Measurements from ENCODE around the gene SLC22A4.

SLC22A4 gene

DNA sequence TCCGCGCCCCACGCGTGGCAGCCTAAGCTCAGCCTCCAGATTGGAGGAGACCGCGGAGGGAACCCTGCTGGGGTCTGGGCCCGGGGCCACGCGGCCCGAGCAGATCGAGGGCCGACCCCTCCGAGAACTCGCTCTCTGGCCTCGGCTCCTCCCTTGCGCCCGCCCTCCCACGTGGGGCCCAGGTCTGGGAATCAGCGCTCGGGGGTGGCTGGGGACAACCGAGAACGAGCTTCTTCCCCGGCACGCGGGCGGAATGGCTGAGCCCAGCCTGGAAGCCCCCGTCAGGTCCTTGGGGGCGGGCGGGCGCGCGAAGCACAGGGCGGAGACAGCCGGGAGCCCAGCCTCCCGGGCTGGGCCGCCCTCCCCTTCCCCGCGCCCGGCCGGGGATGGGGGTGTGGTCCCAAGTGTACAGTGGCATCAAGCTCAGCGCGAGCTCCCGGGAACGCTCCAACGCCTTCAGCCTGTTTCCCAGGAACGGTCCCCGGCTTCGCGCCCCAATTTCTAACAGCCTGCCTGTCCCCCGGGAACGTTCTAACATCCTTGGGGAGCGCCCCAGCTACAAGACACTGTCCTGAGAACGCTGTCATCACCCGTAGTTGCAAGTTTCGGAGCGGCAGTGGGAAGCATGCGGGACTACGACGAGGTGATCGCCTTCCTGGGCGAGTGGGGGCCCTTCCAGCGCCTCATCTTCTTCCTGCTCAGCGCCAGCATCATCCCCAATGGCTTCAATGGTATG is at the start of gene SLC22A4:
SLC22A4 (plus strand) TSS at position 403 of the 736 bp plus-strand sequence; CDS start at position 626, 223 bp downstream.
- H3K9ac ChIP-seq (ENCODE audit: low read length): peak within 1 kb of the TSS; percentile 82
- no peaks in the 10 kb centered on the region for H3K36me3 ChIP-seq (ENCODE audit: control insufficient read depth, low read depth, low read length)
- H3K27ac ChIP-seq (ENCODE audit: low read length): peak within 1 kb of the TSS; percentile 54
- peaks cover 25% of the 10 kb centered on the region for H3K27me3 ChIP-seq (ENCODE audit: control insufficient read depth, insufficient read depth, low read length)
- peaks cover 5% of the 10 kb centered on the region for H3K4me1 ChIP-seq (ENCODE audit: control insufficient read depth, low read depth, low read length)
- H3K9me3 ChIP-seq (ENCODE audit: control insufficient read depth, low read depth, low read length): no peaks in the 10 kb centered on the region
- H3K4me3 ChIP-seq (ENCODE audit: low read length): peak within 1 kb of the TSS; percentile 74

DNA sequence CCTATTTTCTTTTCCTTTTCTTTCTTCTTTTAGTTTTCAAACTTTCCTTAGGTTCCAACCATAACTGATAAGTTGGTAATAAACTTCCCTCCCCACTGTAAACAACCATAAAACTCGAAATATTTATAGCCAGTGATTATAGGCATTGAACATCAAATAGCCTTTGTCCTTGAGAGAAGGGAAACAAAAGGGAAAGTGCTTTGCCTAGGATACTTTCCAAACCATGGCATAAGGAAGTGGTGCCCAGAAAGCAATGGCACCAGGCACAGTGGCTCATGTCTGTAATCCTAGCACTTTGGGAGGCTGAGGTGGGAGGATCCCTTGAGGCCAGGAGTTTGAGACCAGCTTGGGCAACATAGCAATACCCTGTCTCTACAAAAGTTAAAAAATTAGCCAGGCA is 48.6 kb upstream of the SLC22A4 start:
- no peak overlapping the region for H3K9ac ChIP-seq (ENCODE audit: low read length)
- no peak overlapping the region for H3K4me3 ChIP-seq (ENCODE audit: low read length)
- no peaks in the 10 kb centered on the region for H3K27me3 ChIP-seq (ENCODE audit: control insufficient read depth, insufficient read depth, low read length)
- H3K27ac ChIP-seq (ENCODE audit: low read length): no peak overlapping the region
- H3K9me3 ChIP-seq (ENCODE audit: control insufficient read depth, low read depth, low read length): no peaks in the 10 kb centered on the region
- H3K36me3 ChIP-seq (ENCODE audit: control insufficient read depth, low read depth, low read length): no peaks in the 10 kb centered on the region
- no peaks in the 10 kb centered on the region for H3K4me1 ChIP-seq (ENCODE audit: control insufficient read depth, low read depth, low read length)

GRCh38 chr5:132246806-132247205 is 47.4 kb upstream of the SLC22A4 start:
- Histone ChIP-seq H3K9me3 (ENCODE audit: control insufficient read depth, low read depth, low read length) (no peaks in the 10 kb centered on the region), H3K9ac (ENCODE audit: low read length) (no peak overlapping the region), H3K27ac (ENCODE audit: low read length) (no peak overlapping the region), H3K27me3 (ENCODE audit: control insufficient read depth, insufficient read depth, low read length) (no peaks in the 10 kb centered on the region), H3K4me3 (ENCODE audit: low read length) (no peak overlapping the region), H3K4me1 (ENCODE audit: control insufficient read depth, low read depth, low read length) (no peaks in the 10 kb centered on the region), H3K36me3 (ENCODE audit: control insufficient read depth, low read depth, low read length) (no peaks in the 10 kb centered on the region)

DNA sequence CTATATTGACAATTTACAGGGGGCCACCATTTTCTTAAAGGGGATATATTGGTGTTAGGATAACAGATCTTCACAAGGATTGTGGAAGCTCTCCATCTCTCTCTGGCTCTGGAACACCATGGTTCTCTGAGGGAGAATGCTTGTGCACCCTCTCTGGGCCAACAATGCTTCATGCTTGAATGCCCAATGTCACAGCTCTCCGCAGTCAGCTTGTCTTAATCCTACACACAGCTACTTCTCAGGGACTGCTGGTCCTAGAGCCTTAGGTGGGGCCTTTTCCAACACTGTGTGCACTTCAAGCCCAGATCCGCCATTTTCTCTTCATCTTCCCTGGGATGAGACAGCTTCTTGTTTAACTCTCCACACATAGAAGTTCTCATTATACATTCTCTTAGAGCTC is 43.6 kb upstream of the SLC22A4 start:
- Histone ChIP-seq H3K4me1 (ENCODE audit: control insufficient read depth, low read depth, low read length) (no peaks in the 10 kb centered on the region), H3K4me3 (ENCODE audit: low read length) (no peak overlapping the region), H3K36me3 (ENCODE audit: control insufficient read depth, low read depth, low read length) (no peaks in the 10 kb centered on the region), H3K9ac (ENCODE audit: low read length) (no peak overlapping the region), H3K27me3 (ENCODE audit: control insufficient read depth, insufficient read depth, low read length) (no peaks in the 10 kb centered on the region), H3K9me3 (ENCODE audit: control insufficient read depth, low read depth, low read length) (no peaks in the 10 kb centered on the region), H3K27ac (ENCODE audit: low read length) (no peak overlapping the region)

GRCh38 chr5:132251220-132251725 is 42.9 kb upstream of the SLC22A4 start:
- Histone ChIP-seq H3K9ac (ENCODE audit: low read length) (no peak overlapping the region), H3K27me3 (ENCODE audit: control insufficient read depth, insufficient read depth, low read length) (peaks cover under 1% of the 10 kb centered on the region), H3K9me3 (ENCODE audit: control insufficient read depth, low read depth, low read length) (no peaks in the 10 kb centered on the region), H3K4me3 (ENCODE audit: low read length) (no peak overlapping the region), H3K4me1 (ENCODE audit: control insufficient read depth, low read depth, low read length) (no peaks in the 10 kb centered on the region), H3K27ac (ENCODE audit: low read length) (no peak overlapping the region), H3K36me3 (ENCODE audit: control insufficient read depth, low read depth, low read length) (no peaks in the 10 kb centered on the region)

DNA sequence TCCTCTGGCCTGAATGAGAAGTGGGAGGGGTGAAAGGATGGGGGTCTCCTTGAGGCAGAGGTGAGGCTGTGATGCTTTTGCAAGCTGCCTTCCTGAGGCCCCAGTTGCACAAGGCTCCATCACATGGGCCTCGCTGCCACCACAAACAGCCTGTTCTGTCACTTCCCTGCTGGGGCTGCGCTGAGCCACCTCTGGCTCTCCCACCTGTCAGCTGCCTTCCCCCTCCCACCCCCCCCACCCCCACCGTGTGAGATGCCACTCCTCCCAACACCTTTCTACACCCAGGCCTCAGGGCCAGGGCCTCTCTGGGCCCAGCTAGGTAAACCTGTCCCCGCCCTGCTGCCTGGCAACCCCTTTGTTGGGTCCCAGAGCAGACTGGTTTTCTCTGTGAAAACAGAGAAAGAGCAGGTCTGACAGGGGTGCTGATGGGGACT is 41.2 kb upstream of the SLC22A4 start:
- no peaks in the 10 kb centered on the region for H3K36me3 ChIP-seq (ENCODE audit: control insufficient read depth, low read depth, low read length)
- H3K4me3 ChIP-seq (ENCODE audit: low read length): no peak overlapping the region
- H3K4me1 ChIP-seq (ENCODE audit: control insufficient read depth, low read depth, low read length): no peaks in the 10 kb centered on the region
- no peak overlapping the region for H3K27ac ChIP-seq (ENCODE audit: low read length)
- no peak overlapping the region for H3K9ac ChIP-seq (ENCODE audit: low read length)
- H3K27me3 ChIP-seq (ENCODE audit: control insufficient read depth, insufficient read depth, low read length): peaks cover 9% of the 10 kb centered on the region
- no peaks in the 10 kb centered on the region for H3K9me3 ChIP-seq (ENCODE audit: control insufficient read depth, low read depth, low read length)

GRCh38 chr5:132253452-132254320 is 40.5 kb upstream of the SLC22A4 start:
- H3K9me3 ChIP-seq (ENCODE audit: control insufficient read depth, low read depth, low read length): no peaks in the 10 kb centered on the region
- H3K27ac ChIP-seq (ENCODE audit: low read length): no peak overlapping the region
- no peak overlapping the region for H3K4me3 ChIP-seq (ENCODE audit: low read length)
- H3K27me3 ChIP-seq (ENCODE audit: control insufficient read depth, insufficient read depth, low read length): peaks cover 16% of the 10 kb centered on the region
- H3K9ac ChIP-seq (ENCODE audit: low read length): no peak overlapping the region
- no peaks in the 10 kb centered on the region for H3K36me3 ChIP-seq (ENCODE audit: control insufficient read depth, low read depth, low read length)
- no peaks in the 10 kb centered on the region for H3K4me1 ChIP-seq (ENCODE audit: control insufficient read depth, low read depth, low read length)

DNA sequence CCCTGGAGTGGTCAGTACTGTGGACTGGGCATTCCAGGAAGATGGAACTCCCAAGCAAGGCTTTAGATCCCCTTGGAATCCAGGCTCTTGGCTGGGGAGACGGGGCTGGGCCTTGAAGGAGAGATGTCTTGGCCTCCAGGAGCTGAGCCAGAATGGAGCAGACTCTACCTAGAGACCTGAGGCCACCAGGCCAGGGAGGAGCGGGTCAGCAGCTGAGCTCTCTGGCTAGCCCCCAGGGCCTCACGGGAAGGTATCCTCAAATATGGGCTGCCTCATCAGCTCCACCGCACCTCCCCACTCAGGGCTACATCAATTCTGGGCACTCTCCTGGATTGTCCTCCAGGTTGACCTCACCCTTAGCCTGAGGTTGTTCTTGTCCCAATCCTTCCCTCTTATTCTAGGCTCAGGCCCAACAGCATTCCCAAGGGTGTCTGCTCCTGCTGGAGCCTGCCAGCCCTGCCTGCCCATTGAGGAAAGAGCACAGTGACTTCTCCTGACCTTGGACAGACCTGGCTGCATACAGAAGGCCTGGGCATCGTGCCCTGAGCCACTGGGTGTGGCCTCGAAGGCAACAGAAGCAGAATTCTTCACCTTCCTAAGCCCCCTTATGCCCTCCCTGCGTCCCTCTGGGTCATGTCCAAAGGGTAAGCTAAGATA is 39.7 kb upstream of the SLC22A4 start:
- no peak overlapping the region for H3K27ac ChIP-seq (ENCODE audit: low read length)
- H3K36me3 ChIP-seq (ENCODE audit: control insufficient read depth, low read depth, low read length): no peaks in the 10 kb centered on the region
- H3K9me3 ChIP-seq (ENCODE audit: control insufficient read depth, low read depth, low read length): no peaks in the 10 kb centered on the region
- H3K4me3 ChIP-seq (ENCODE audit: low read length): no peak overlapping the region
- no peak overlapping the region for H3K9ac ChIP-seq (ENCODE audit: low read length)
- peaks cover 16% of the 10 kb centered on the region for H3K27me3 ChIP-seq (ENCODE audit: control insufficient read depth, insufficient read depth, low read length)
- no peaks in the 10 kb centered on the region for H3K4me1 ChIP-seq (ENCODE audit: control insufficient read depth, low read depth, low read length)

GRCh38 chr5:132256086-132256782 is 38.0 kb upstream of the SLC22A4 start:
- H3K4me3 ChIP-seq (ENCODE audit: low read length): no peak overlapping the region
- no peaks in the 10 kb centered on the region for H3K36me3 ChIP-seq (ENCODE audit: control insufficient read depth, low read depth, low read length)
- H3K9ac ChIP-seq (ENCODE audit: low read length): no peak overlapping the region

GRCh38 chr5:132256783-132257130 is 37.4 kb upstream of the SLC22A4 start:
- no peak overlapping the region for H3K27ac ChIP-seq (ENCODE audit: low read length)
- peaks cover 16% of the 10 kb centered on the region for H3K27me3 ChIP-seq (ENCODE audit: control insufficient read depth, insufficient read depth, low read length)
- H3K36me3 ChIP-seq (ENCODE audit: control insufficient read depth, low read depth, low read length): no peaks in the 10 kb centered on the region
- H3K4me1 ChIP-seq (ENCODE audit: control insufficient read depth, low read depth, low read length): no peaks in the 10 kb centered on the region
- no peak overlapping the region for H3K9ac ChIP-seq (ENCODE audit: low read length)
- H3K9me3 ChIP-seq (ENCODE audit: control insufficient read depth, low read depth, low read length): no peaks in the 10 kb centered on the region
- peak overlapping the region; percentile 56 for H3K4me3 ChIP-seq (ENCODE audit: low read length)

More at GRCh38 chr5:132256086-132256782, 38.0 kb upstream of the SLC22A4 start:
- H3K4me1 ChIP-seq (ENCODE audit: control insufficient read depth, low read depth, low read length): no peaks in the 10 kb centered on the region
- H3K27me3 ChIP-seq (ENCODE audit: control insufficient read depth, insufficient read depth, low read length): peaks cover 16% of the 10 kb centered on the region
- H3K9me3 ChIP-seq (ENCODE audit: control insufficient read depth, low read depth, low read length): no peaks in the 10 kb centered on the region
- H3K27ac ChIP-seq (ENCODE audit: low read length): no peak overlapping the region
